HepG2 (cell line): ENCODE data around the gene CD68. TPM values are rescaled to one million over a fixed set of nuclear protein-coding genes. Genes with fewer than 3 reads are reported as not detected.

Experiments used
- BRD4 ChIP-seq: sonication (generic); formaldehyde crosslinking; IDR thresholded peaks from 2 replicates; pipeline ENCODE4 v1.4.0; 2020; ENCODE audit warnings: missing genetic modification reagents
- HNRNPH1 ChIP-seq: fragments of 200-400 bp; formaldehyde crosslinking; optimal IDR thresholded peaks from 2 replicates; pipeline ENCODE3; 2017; ENCODE audit warnings: mild to moderate bottlenecking, low read depth, low read length
- KAT8 ChIP-seq: IDR thresholded peaks from 2 replicates; pipeline ENCODE4 v1.6.1; 2016; ENCODE audit warnings: missing genetic modification reagents, missing compliant biosample characterization
- KLF13 ChIP-seq: sonication (generic); formaldehyde crosslinking; IDR thresholded peaks from 2 replicates; pipeline ENCODE4 v1.4.0; 2020; ENCODE audit warnings: mild to moderate bottlenecking, missing genetic modification reagents
- KLF15 ChIP-seq: sonication (generic); formaldehyde crosslinking; IDR thresholded peaks from 2 replicates; pipeline ENCODE4 v1.8.1; 2023; ENCODE audit warnings: borderline replicate concordance, mild to moderate bottlenecking, inconsistent platforms, missing genetic modification reagents, mixed read lengths
- MAF1 ChIP-seq: sonication (generic); formaldehyde crosslinking; IDR thresholded peaks from 2 replicates; pipeline ENCODE4 v1.5.0; 2020; ENCODE audit warnings: missing genetic modification reagents, borderline replicate concordance
- NFE2L1 ChIP-seq: sonication (generic); formaldehyde crosslinking; IDR thresholded peaks from 2 replicates; pipeline ENCODE4 v1.4.0; 2020; ENCODE audit warnings: missing genetic modification reagents, mild to moderate bottlenecking, borderline replicate concordance
- NFIB ChIP-seq: sonication (generic); formaldehyde crosslinking; IDR thresholded peaks from 2 replicates; pipeline ENCODE4 v1.9.0; 2021; ENCODE audit warnings: missing genetic modification reagents, mild to moderate bottlenecking, borderline replicate concordance
- NR2C2 ChIP-seq: sonication (generic); formaldehyde crosslinking; IDR thresholded peaks from 2 replicates; pipeline ENCODE4 v1.4.0; 2020; ENCODE audit warnings: missing genetic modification reagents, mild to moderate bottlenecking, moderate library complexity, borderline replicate concordance
- PATZ1 ChIP-seq: sonication (generic); formaldehyde crosslinking; IDR thresholded peaks from 2 replicates; pipeline ENCODE4 v1.4.0; 2020; ENCODE audit warnings: missing genetic modification reagents
- RFX1 ChIP-seq: fragments of 450-650 bp; IDR thresholded peaks from 2 replicates; pipeline ENCODE4 v1.6.1; 2017
- RNF2 ChIP-seq: fragments of 450-650 bp; conservative IDR thresholded peaks from 2 replicates; pipeline ENCODE4 v1.6.1; 2016; ENCODE audit warnings: low read depth
- SP2 ChIP-seq: sonication (generic); formaldehyde crosslinking; IDR thresholded peaks from 2 replicates; pipeline ENCODE4 v1.5.1; 2020; ENCODE audit warnings: mild to moderate bottlenecking, missing genetic modification reagents
- TAF1 ChIP-seq: sonication (generic); formaldehyde crosslinking; IDR thresholded peaks from 2 replicates; pipeline ENCODE4 v1.4.0; 2020; ENCODE audit warnings: missing genetic modification reagents
- TCF7 ChIP-seq: sonication (generic); IDR thresholded peaks from 2 replicates; pipeline ENCODE4 v1.6.1; 2016; ENCODE audit warnings: antibody characterized with exemption, low read depth
- THAP11 ChIP-seq: IDR thresholded peaks from 2 replicates; pipeline ENCODE4 v1.6.1; 2016; ENCODE audit warnings: missing biosample characterization, missing genetic modification reagents
- XBP1 ChIP-seq: sonication (generic); formaldehyde crosslinking; IDR thresholded peaks from 2 replicates; pipeline ENCODE4 v1.5.0; 2020; ENCODE audit warnings: missing genetic modification reagents
- ZNF138 ChIP-seq: sonication (generic); formaldehyde crosslinking; IDR thresholded peaks from 2 replicates; pipeline ENCODE4 v1.5.0; 2020; ENCODE audit warnings: mild to moderate bottlenecking, low read depth, missing genetic modification reagents
- ZNF431 ChIP-seq: sonication (generic); formaldehyde crosslinking; IDR thresholded peaks from 2 replicates; pipeline ENCODE4 v1.9.0; 2022; ENCODE audit warnings: missing genetic modification reagents, low read depth, mild to moderate bottlenecking, borderline replicate concordance
- ZNF513 ChIP-seq: sonication (generic); formaldehyde crosslinking; conservative IDR thresholded peaks from 2 replicates; pipeline ENCODE4 v1.5.0; 2020; ENCODE audit warnings: missing genetic modification reagents
- ZNF574 ChIP-seq: sonication (generic); formaldehyde crosslinking; IDR thresholded peaks from 2 replicates; pipeline ENCODE4 v1.4.0; 2020; ENCODE audit warnings: missing genetic modification reagents
- ZNF589 ChIP-seq: sonication (generic); formaldehyde crosslinking; conservative IDR thresholded peaks from 2 replicates; pipeline ENCODE4 v1.8.0; 2022; ENCODE audit warnings: mild to moderate bottlenecking, moderate library complexity, missing genetic modification reagents
- ZNF704 ChIP-seq: sonication (generic); formaldehyde crosslinking; IDR thresholded peaks from 2 replicates; pipeline ENCODE4 v1.8.1; 2023; ENCODE audit warnings: mild to moderate bottlenecking, inconsistent platforms, moderate library complexity, missing genetic modification reagents, borderline replicate concordance
- polyA plus RNA-seq, 8 experiments: library from polyadenylated mRNA; depleted of rRNA in 3 of 8; stranded (reverse) in 7 of 8; unstranded in 1 of 8; fragments of >200 nt; fragmentation: Illumina TruSeq in 4 of 8; extraction: Trizol in 4 of 8; gene quantifications; 2 replicates each; pipeline versions ENCODE4 v1.2.1 to v1.2.3, GENCODE V29; 2011 to 2016; ENCODE audit warnings: low read depth in 4 of 8, missing spikeins in 1 of 8, mixed read lengths in 1 of 8; ENCODE audit not compliant: insufficient read depth in 1 of 8
- total RNA-seq, 5 experiments: library from RNA; depleted of rRNA; stranded (reverse); fragments of >200 nt; fragmentation: Illumina TruSeq; extraction: Trizol; gene quantifications; 2 replicates each; pipeline ENCODE4 v1.2.3, GENCODE V29; 2016; ENCODE audit warnings: low read depth in 1 of 5

The CD68 gene
- total and polyA plus RNA-seq, 2 of the 13 experiments (the other 11 are each of a cell fraction or from before 2014, with no cell fraction given) = 10.3 to 104 TPM

- peak; percentile 31; the same call in 1 of the 2 replicates for TF ChIP-seq ZNF574
- TF ChIP-seq NFIB = no peak
- peak; percentile 36; the same call in 1 of the 2 replicates for TF ChIP-seq NR2C2 (CRISPR knock-in tag)
- TF ChIP-seq NFE2L1 = no peak
- TF ChIP-seq ZNF704 (CRISPR knock-in tag) = peak; percentile 57; the same call in 1 of the 2 replicates
- TF ChIP-seq HNRNPH1 = no peak
- no peak for TF ChIP-seq PATZ1 (CRISPR knock-in tag)
- no peak for TF ChIP-seq ZNF431 (CRISPR knock-in tag)
- no peak for TF ChIP-seq TCF7
- TF ChIP-seq KLF13 (CRISPR knock-in tag) = no peak
- 0 out of 2 replicates have a peak, but pooled peaks have one; percentile 74 for TF ChIP-seq KLF15 (CRISPR knock-in tag)
- peak; percentile 8; the same call in 1 of the 2 replicates for TF ChIP-seq XBP1
- TF ChIP-seq RNF2 = 0 out of 2 replicates have a peak, but pooled peaks have one; percentile 15
- TF ChIP-seq KAT8 (CRISPR knock-in tag) = peak; percentile 63
- peak; percentile 100 for TF ChIP-seq SP2 (CRISPR knock-in tag)
- peak; percentile 81 for TF ChIP-seq ZNF589 (CRISPR knock-in tag)
- TF ChIP-seq THAP11 = peak; percentile 64
- TF ChIP-seq RFX1 = peak; percentile 62; the same call in 1 of the 2 replicates
- peak; percentile 93 for TF ChIP-seq ZNF138 (CRISPR knock-in tag)
- no peak; the same call in 1 of the 2 replicates for TF ChIP-seq BRD4 (CRISPR knock-in tag)
- peak; percentile 87 for TF ChIP-seq TAF1 (CRISPR knock-in tag)
- no peak for TF ChIP-seq ZNF513
- TF ChIP-seq MAF1 (CRISPR knock-in tag) = 0 out of 2 replicates have a peak, but pooled peaks have one; percentile 19
Observed at GRCh38 chr17:7572588-7573323, 6.7 kb upstream of the CD68 start (continued).
